HCT116 (cell line): ENCODE measurements around the gene HOXA11. TPM values are rescaled to one million over a fixed set of nuclear protein-coding genes. Genes with fewer than 3 reads are reported as not detected.

Experiments used
- ATAC-seq: fragments of 200-7000 bp; cut with Tn5 transposase; 2 replicates; pipeline ENCODE4 v1.9.1; 2020; ENCODE audit warnings: mild to moderate bottlenecking, moderate library complexity
- BruUV-seq: library from RNA; stranded (reverse); fragments of 400-500 nt; replicated peaks from 2 replicates; lab custom pipeline; 2021; lab: Mats Ljungman, UMichigan
- CTCF ChIA-PET: fragments of 300-600 bp; sonication (Branson Sonifier 250); formaldehyde crosslinking; loops from one replicate; lab custom pipeline; 2021; ENCODE audit warnings: antibody characterized with exemption; lab: Charles Lee
- POLR2A ChIA-PET: fragments of 300-600, 350-600 bp; sonication (Branson Sonifier 250); formaldehyde crosslinking; loops from one replicate; lab custom pipeline; 2021; ENCODE audit warnings: antibody characterized with exemption; lab: Charles Lee
- RAD21 ChIA-PET, 2 experiments: fragments of 300-600 bp; sonication (Branson Sonifier 250); formaldehyde crosslinking; loops; one replicate each; lab custom pipeline; 2023; ENCODE audit warnings: low total read pairs in 2 of 2; ENCODE audit not compliant: uncharacterized antibody in 2 of 2, unreplicated experiment in 2 of 2, low non-redundant PET in 1 of 2; lab: Charles Lee
- DNase-seq: peaks from one replicate; pipeline ENCODE4 v3.0.0-alpha.2; 2010; ENCODE audit warnings: low read depth, low spot score
- H2AFZ ChIP-seq: fragments of 200-600 bp; shearing (Covaris generic), sonication (generic); 2 replicates; pipeline ENCODE4 v1.6.1; 2017; ENCODE audit warnings: low read depth, mixed run types, mixed read lengths, antibody characterized with exemption, low read length; ENCODE audit not compliant: poor library complexity, severe bottlenecking
- H3K27ac ChIP-seq: 2 replicates; pipeline ENCODE4 v1.5.1; 2012; ENCODE audit warnings: low read depth, low read length
- H3K27me3 ChIP-seq: fragments of 200-600 bp; sonication (generic); 2 replicates; pipeline ENCODE4 v1.6.1; 2016; ENCODE audit warnings: mixed run types, low read length, mixed read lengths; ENCODE audit not compliant: insufficient read depth
- H3K36me3 ChIP-seq, 2 experiments: fragments of 200-500 bp in 1 of 2; fragments of 200-600 bp in 1 of 2; sonication (Bioruptor generic) in 1 of 2; sonication (generic) in 1 of 2; 2 replicates each; pipeline versions ENCODE4 v1.5.1 to v1.6.1; 2014 to 2016; ENCODE audit warnings: low read length in 2 of 2, inconsistent platforms in 1 of 2, mixed read lengths in 1 of 2, mixed run types in 1 of 2; ENCODE audit not compliant: insufficient read depth in 2 of 2, control insufficient read depth in 1 of 2
- H3K4me1 ChIP-seq, 2 experiments: fragments of 200-600 bp in 1 of 2; sonication (generic) in 1 of 2; 2 replicates each; pipeline versions ENCODE4 v1.5.1 to v1.6.1; 2012 to 2017; ENCODE audit warnings: low read length in 2 of 2, inconsistent platforms in 1 of 2, mild to moderate bottlenecking in 1 of 2, mixed read lengths in 1 of 2, mixed run types in 1 of 2, moderate library complexity in 1 of 2; ENCODE audit not compliant: insufficient read depth in 2 of 2, control insufficient read depth in 1 of 2
- H3K4me2 ChIP-seq: fragments of 200-600 bp; sonication (generic); 2 replicates; pipeline ENCODE4 v1.6.1; 2017; ENCODE audit warnings: mixed run types, low read length, mixed read lengths
- H3K4me3 ChIP-seq, 2 experiments: fragments of 200-600 bp in 1 of 2; sonication (generic) in 1 of 2; replicated peaks in 1 of 2; 2 replicates each; pipeline ENCODE4 v1.5.1; 2011 to 2016; ENCODE audit warnings: low read length in 2 of 2, control low read depth in 1 of 2, low read depth in 1 of 2, mild to moderate bottlenecking in 1 of 2, mixed read lengths in 1 of 2, mixed run types in 1 of 2
- H3K79me2 ChIP-seq: fragments of 200-600 bp; sonication (generic); 2 replicates; pipeline ENCODE4 v1.6.1; 2017; ENCODE audit warnings: mild to moderate bottlenecking, mixed run types, low read length, moderate library complexity, mixed read lengths; ENCODE audit not compliant: insufficient read depth
- H3K9ac ChIP-seq: fragments of 200-600 bp; sonication (generic); 2 replicates; pipeline ENCODE4 v1.6.1; 2016; ENCODE audit warnings: low read length, mixed read lengths
- H3K9me2 ChIP-seq: fragments of 200-600 bp; sonication (generic), shearing (Covaris generic); 2 replicates; pipeline ENCODE4 v1.6.1; 2017; ENCODE audit warnings: mixed run types, mild to moderate bottlenecking, moderate library complexity; ENCODE audit not compliant: insufficient read depth
- H3K9me3 ChIP-seq, 2 experiments: fragments of 200-500 bp in 1 of 2; fragments of 200-600 bp in 1 of 2; sonication (Bioruptor generic) in 1 of 2; sonication (generic) in 1 of 2; 2 replicates each; pipeline ENCODE4 v1.6.1; 2014 to 2017; ENCODE audit warnings: low read length in 2 of 2, mixed read lengths in 2 of 2, inconsistent platforms in 1 of 2, low read depth in 1 of 2, mild to moderate bottlenecking in 1 of 2, mixed run types in 1 of 2, moderate library complexity in 1 of 2; ENCODE audit not compliant: control insufficient read depth in 1 of 2, insufficient read depth in 1 of 2
- H4K20me1 ChIP-seq: fragments of 200-600 bp; sonication (generic), shearing (Covaris generic); 2 replicates; pipeline ENCODE4 v1.6.1; 2017; ENCODE audit warnings: mixed run types, mild to moderate bottlenecking, moderate library complexity; ENCODE audit not compliant: insufficient read depth
- CEBPB ChIP-seq: IDR thresholded peaks from 2 replicates; pipeline ENCODE4 v1.6.1; 2012; ENCODE audit warnings: low read depth
- POLR2A ChIP-seq: IDR thresholded peaks from 2 replicates; pipeline ENCODE4 v1.7.0; 2011; ENCODE audit warnings: borderline replicate concordance; ENCODE audit not compliant: insufficient read depth, insufficient read length; ENCODE audit errors: extremely low read depth
- POLR2AphosphoS5 ChIP-seq: IDR thresholded peaks from 2 replicates; pipeline ENCODE4 v1.6.1; 2011; ENCODE audit warnings: mild to moderate bottlenecking, low read depth, low read length, moderate library complexity
- REST ChIP-seq: IDR thresholded peaks from 2 replicates; pipeline ENCODE4 v1.6.1; 2012; ENCODE audit warnings: low read depth
- SIN3A ChIP-seq: IDR thresholded peaks from 2 replicates; pipeline ENCODE4 v1.6.1; 2012; ENCODE audit warnings: low read depth
- TCF7L2 ChIP-seq: IDR thresholded peaks from 2 replicates; pipeline ENCODE4 v1.7.0; 2011; ENCODE audit warnings: borderline replicate concordance, inconsistent platforms; ENCODE audit not compliant: insufficient read depth, insufficient read length; ENCODE audit errors: extremely low read depth
- YY1 ChIP-seq: IDR thresholded peaks from 2 replicates; pipeline ENCODE4 v1.6.1; 2011; ENCODE audit warnings: low read length, low read depth, moderate library complexity, mild to moderate bottlenecking; ENCODE audit not compliant: insufficient replicate concordance; ENCODE audit errors: extremely low read depth
- ZBTB33 ChIP-seq: IDR thresholded peaks from 2 replicates; pipeline ENCODE4 v1.6.1; 2011; ENCODE audit warnings: mild to moderate bottlenecking, low read length, moderate library complexity; ENCODE audit not compliant: insufficient replicate concordance; ENCODE audit errors: extremely low read depth
- intact Hi-C: fragments of 100-400 bp; cut with micrococcal nuclease; formaldehyde crosslinking; loops from 2 replicates; pipeline ENCODE4 v1.10.0; 2022
- total RNA-seq: library from RNA; stranded (reverse); gene quantifications from one replicate; pipeline ENCODE4 v1.2.1, GENCODE V29; 2021; ENCODE audit not compliant: unreplicated experiment

Gene HOXA11
- total RNA-seq, 1 experiment from 2014 or later, result 6.8 TPM

- DNase-seq (peak; percentile 94), ATAC-seq (peak; percentile 29)
- CTCF ChIA-PET, result interaction anchor here (1.3 to 6.6 kb wide), 2 partner anchors 9 to 14 kb away, joined by 4 to 32 read pairs; partner anchors contain the start of gene HOXA7
- Histone ChIP-seq H3K27me3 (no peaks in the 10 kb centered on the region), H3K27ac (peak within 1 kb of the TSS; percentile 91), H3K9me3 (no peaks in the 10 kb centered on the region), H2AFZ (no peak within 1 kb of the TSS), H4K20me1 (no peaks in the 10 kb centered on the region), H3K79me2 (peaks cover 86% of the 10 kb centered on the region), H3K4me1 (peaks cover 22 to 75% of the 10 kb centered on the region in 2 experiments), H3K9me2 (no peaks in the 10 kb centered on the region), H3K36me3 (peaks cover 0 to 4% of the 10 kb centered on the region in 2 experiments; a peak in 1 of 4 replicates)
- intact Hi-C loops, result loop anchor here (10.0 kb wide), 1 partner anchor 1301 kb away; no protein-coding TSS in a partner anchor
- TF ChIP-seq CEBPB (no peak), SIN3A (no peak), POLR2A (peak; percentile 88), POLR2AphosphoS5 (peak; percentile 94), ZBTB33 (no peak), REST (no peak), YY1 (peak; percentile 42), TCF7L2 (peak; percentile 81)
- TF ChIP-seq, all 23 proteins: peak for 4
- BruUV-seq, result no TSS peak
- Histone ChIP-seq H3K4me3 (peak within 1 kb of the TSS; percentile 77 to 84), H3K9ac (peak within 1 kb of the TSS; percentile 89), H3K4me2 (peak within 1 kb of the TSS; percentile 97)
- ChIA-PET POLR2A (interaction anchor here (1.4 kb wide), 1 partner anchor 15 kb away, joined by 4 read pairs; no protein-coding TSS in a partner anchor), RAD21 (no interaction called here)
Measured at GRCh38 chr7:27165089-27165995, 19.7 kb downstream of the HOXA11 start, which contains the start of gene HOXA9. Gene HOXA9 (minus strand): TSS chr7:27165537. CDS start chr7:27165457, 80 bp downstream.
